HCT116 (cell line): Measurements from ENCODE around the gene GRIN2A. TPM values are rescaled to one million over a fixed set of nuclear protein-coding genes. Genes with fewer than 3 reads are reported as not detected.

Experiments used
- ATAC-seq: fragments of 200-7000 bp; cut with Tn5 transposase; 2 replicates; pipeline ENCODE4 v1.9.1; 2020; ENCODE audit warnings: mild to moderate bottlenecking, moderate library complexity
- BruUV-seq: library from RNA; stranded (reverse); fragments of 400-500 nt; replicated peaks from 2 replicates; lab custom pipeline; 2021; lab: Mats Ljungman, UMichigan
- CTCF ChIA-PET: fragments of 300-600 bp; sonication (Branson Sonifier 250); formaldehyde crosslinking; loops from one replicate; lab custom pipeline; 2021; ENCODE audit warnings: antibody characterized with exemption; lab: Charles Lee
- POLR2A ChIA-PET: fragments of 300-600, 350-600 bp; sonication (Branson Sonifier 250); formaldehyde crosslinking; loops from one replicate; lab custom pipeline; 2021; ENCODE audit warnings: antibody characterized with exemption; lab: Charles Lee
- RAD21 ChIA-PET, 2 experiments: fragments of 300-600 bp; sonication (Branson Sonifier 250); formaldehyde crosslinking; loops; one replicate each; lab custom pipeline; 2023; ENCODE audit warnings: low total read pairs in 2 of 2; ENCODE audit not compliant: uncharacterized antibody in 2 of 2, unreplicated experiment in 2 of 2, low non-redundant PET in 1 of 2; lab: Charles Lee
- DNase-seq: peaks from one replicate; pipeline ENCODE4 v3.0.0-alpha.2; 2010; ENCODE audit warnings: low read depth, low spot score
- H2AFZ ChIP-seq: fragments of 200-600 bp; shearing (Covaris generic), sonication (generic); 2 replicates; pipeline ENCODE4 v1.6.1; 2017; ENCODE audit warnings: low read depth, mixed run types, mixed read lengths, antibody characterized with exemption, low read length; ENCODE audit not compliant: poor library complexity, severe bottlenecking
- H3K27ac ChIP-seq: 2 replicates; pipeline ENCODE4 v1.5.1; 2012; ENCODE audit warnings: low read depth, low read length
- H3K27me3 ChIP-seq: fragments of 200-600 bp; sonication (generic); 2 replicates; pipeline ENCODE4 v1.6.1; 2016; ENCODE audit warnings: mixed run types, low read length, mixed read lengths; ENCODE audit not compliant: insufficient read depth
- H3K36me3 ChIP-seq, 2 experiments: fragments of 200-500 bp in 1 of 2; fragments of 200-600 bp in 1 of 2; sonication (Bioruptor generic) in 1 of 2; sonication (generic) in 1 of 2; 2 replicates each; pipeline versions ENCODE4 v1.5.1 to v1.6.1; 2014 to 2016; ENCODE audit warnings: low read length in 2 of 2, inconsistent platforms in 1 of 2, mixed read lengths in 1 of 2, mixed run types in 1 of 2; ENCODE audit not compliant: insufficient read depth in 2 of 2, control insufficient read depth in 1 of 2
- H3K4me1 ChIP-seq, 2 experiments: fragments of 200-600 bp in 1 of 2; sonication (generic) in 1 of 2; 2 replicates each; pipeline versions ENCODE4 v1.5.1 to v1.6.1; 2012 to 2017; ENCODE audit warnings: low read length in 2 of 2, inconsistent platforms in 1 of 2, mild to moderate bottlenecking in 1 of 2, mixed read lengths in 1 of 2, mixed run types in 1 of 2, moderate library complexity in 1 of 2; ENCODE audit not compliant: insufficient read depth in 2 of 2, control insufficient read depth in 1 of 2
- H3K4me2 ChIP-seq: fragments of 200-600 bp; sonication (generic); 2 replicates; pipeline ENCODE4 v1.6.1; 2017; ENCODE audit warnings: mixed run types, low read length, mixed read lengths
- H3K4me3 ChIP-seq, 2 experiments: fragments of 200-600 bp in 1 of 2; sonication (generic) in 1 of 2; replicated peaks in 1 of 2; 2 replicates each; pipeline ENCODE4 v1.5.1; 2011 to 2016; ENCODE audit warnings: low read length in 2 of 2, control low read depth in 1 of 2, low read depth in 1 of 2, mild to moderate bottlenecking in 1 of 2, mixed read lengths in 1 of 2, mixed run types in 1 of 2
- H3K79me2 ChIP-seq: fragments of 200-600 bp; sonication (generic); 2 replicates; pipeline ENCODE4 v1.6.1; 2017; ENCODE audit warnings: mild to moderate bottlenecking, mixed run types, low read length, moderate library complexity, mixed read lengths; ENCODE audit not compliant: insufficient read depth
- H3K9ac ChIP-seq: fragments of 200-600 bp; sonication (generic); 2 replicates; pipeline ENCODE4 v1.6.1; 2016; ENCODE audit warnings: low read length, mixed read lengths
- H3K9me2 ChIP-seq: fragments of 200-600 bp; sonication (generic), shearing (Covaris generic); 2 replicates; pipeline ENCODE4 v1.6.1; 2017; ENCODE audit warnings: mixed run types, mild to moderate bottlenecking, moderate library complexity; ENCODE audit not compliant: insufficient read depth
- H3K9me3 ChIP-seq, 2 experiments: fragments of 200-500 bp in 1 of 2; fragments of 200-600 bp in 1 of 2; sonication (Bioruptor generic) in 1 of 2; sonication (generic) in 1 of 2; 2 replicates each; pipeline ENCODE4 v1.6.1; 2014 to 2017; ENCODE audit warnings: low read length in 2 of 2, mixed read lengths in 2 of 2, inconsistent platforms in 1 of 2, low read depth in 1 of 2, mild to moderate bottlenecking in 1 of 2, mixed run types in 1 of 2, moderate library complexity in 1 of 2; ENCODE audit not compliant: control insufficient read depth in 1 of 2, insufficient read depth in 1 of 2
- H4K20me1 ChIP-seq: fragments of 200-600 bp; sonication (generic), shearing (Covaris generic); 2 replicates; pipeline ENCODE4 v1.6.1; 2017; ENCODE audit warnings: mixed run types, mild to moderate bottlenecking, moderate library complexity; ENCODE audit not compliant: insufficient read depth
- CBX3 ChIP-seq: IDR thresholded peaks from 2 replicates; pipeline ENCODE4 v1.6.1; 2012; ENCODE audit warnings: low read depth
- ELF1 ChIP-seq: IDR thresholded peaks from 2 replicates; pipeline ENCODE4 v1.6.1; 2012; ENCODE audit warnings: low read depth, borderline replicate concordance
- EZH2 ChIP-seq: fragments of 200-600 bp; sonication (generic); IDR thresholded peaks from 2 replicates; pipeline ENCODE4 v1.6.1; 2017; ENCODE audit warnings: antibody characterized with exemption, mixed run types
- EZH2phosphoT487 ChIP-seq: fragments of 200-600 bp; IDR thresholded peaks from 2 replicates; pipeline ENCODE4 v1.6.1; 2018; ENCODE audit warnings: antibody characterized with exemption, borderline replicate concordance
- FOSL1 ChIP-seq: IDR thresholded peaks from 2 replicates; pipeline ENCODE4 v1.6.1; 2012; ENCODE audit warnings: low read depth
- JUND ChIP-seq: IDR thresholded peaks from 2 replicates; pipeline ENCODE4 v1.6.1; 2012
- POLR2AphosphoS5 ChIP-seq: IDR thresholded peaks from 2 replicates; pipeline ENCODE4 v1.6.1; 2011; ENCODE audit warnings: mild to moderate bottlenecking, low read depth, low read length, moderate library complexity
- SRF ChIP-seq: IDR thresholded peaks from 2 replicates; pipeline ENCODE4 v1.6.1; 2012; ENCODE audit warnings: low read depth
- intact Hi-C: fragments of 100-400 bp; cut with micrococcal nuclease; formaldehyde crosslinking; loops from 2 replicates; pipeline ENCODE4 v1.10.0; 2022
- total RNA-seq: library from RNA; stranded (reverse); gene quantifications from one replicate; pipeline ENCODE4 v1.2.1, GENCODE V29; 2021; ENCODE audit not compliant: unreplicated experiment
- TF ChIP-seq, protein P1 (sequence below), 3 experiments: fragments of 200-600 bp in 1 of 3; sonication (generic) in 1 of 3; IDR thresholded peaks in 2 of 3; conservative IDR thresholded peaks in 1 of 3; 2 replicates each; pipeline ENCODE4 v1.5.1; 2012 to 2017; ENCODE audit warnings: low read depth in 2 of 3, low read length in 2 of 3, antibody characterized with exemption in 1 of 3, borderline replicate concordance in 1 of 3, control low read depth in 1 of 3, mild to moderate bottlenecking in 1 of 3, mixed read lengths in 1 of 3, mixed run types in 1 of 3, moderate library complexity in 1 of 3; ENCODE audit not compliant: insufficient read depth in 1 of 3

The GRIN2A gene
- total RNA-seq, 1 experiment from 2014 or later: 0.02 TPM

- TF ChIP-seq, protein P1, sequence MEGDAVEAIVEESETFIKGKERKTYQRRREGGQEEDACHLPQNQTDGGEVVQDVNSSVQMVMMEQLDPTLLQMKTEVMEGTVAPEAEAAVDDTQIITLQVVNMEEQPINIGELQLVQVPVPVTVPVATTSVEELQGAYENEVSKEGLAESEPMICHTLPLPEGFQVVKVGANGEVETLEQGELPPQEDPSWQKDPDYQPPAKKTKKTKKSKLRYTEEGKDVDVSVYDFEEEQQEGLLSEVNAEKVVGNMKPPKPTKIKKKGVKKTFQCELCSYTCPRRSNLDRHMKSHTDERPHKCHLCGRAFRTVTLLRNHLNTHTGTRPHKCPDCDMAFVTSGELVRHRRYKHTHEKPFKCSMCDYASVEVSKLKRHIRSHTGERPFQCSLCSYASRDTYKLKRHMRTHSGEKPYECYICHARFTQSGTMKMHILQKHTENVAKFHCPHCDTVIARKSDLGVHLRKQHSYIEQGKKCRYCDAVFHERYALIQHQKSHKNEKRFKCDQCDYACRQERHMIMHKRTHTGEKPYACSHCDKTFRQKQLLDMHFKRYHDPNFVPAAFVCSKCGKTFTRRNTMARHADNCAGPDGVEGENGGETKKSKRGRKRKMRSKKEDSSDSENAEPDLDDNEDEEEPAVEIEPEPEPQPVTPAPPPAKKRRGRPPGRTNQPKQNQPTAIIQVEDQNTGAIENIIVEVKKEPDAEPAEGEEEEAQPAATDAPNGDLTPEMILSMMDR (IDR thresholded peaks at IDR 0.05 in 2 of 3, conservative IDR thresholded peaks at IDR 0.05 in 1 of 3; ENCODE audit: borderline replicate concordance in 1 of 3, insufficient read depth in 1 of 3, low read depth in 2 of 3, low read length in 2 of 3): no peak
- TF ChIP-seq SRF (no peak), JUND (no peak), CBX3 (no peak)
- TF ChIP-seq, all 23 proteins: peak for 0
Measured at GRCh38 chr16:9826656-9827055, 355.6 kb downstream of the GRIN2A start (continued).

GRCh38 chr16:9824200-9825068, 357.8 kb downstream of the GRIN2A start:
- H3K27me3 ChIP-seq: peaks cover 38% of the 10 kb centered on the region
- no peaks in the 10 kb centered on the region for H3K9me3 ChIP-seq
- no peak overlapping the region for H3K4me3 ChIP-seq
- ChIA-PET POLR2A (no interaction called here), RAD21 (no interaction called here), CTCF (no interaction called here)
- H3K9ac ChIP-seq: no peak overlapping the region
- H3K9me2 ChIP-seq: no peaks in the 10 kb centered on the region
- no peak for TF ChIP-seq FOSL1
- TF ChIP-seq ELF1: no peak
- TF ChIP-seq POLR2AphosphoS5: no peak
- no peak for TF ChIP-seq JUND
- no peak for TF ChIP-seq EZH2phosphoT487
- no peak for TF ChIP-seq EZH2
- no peak for ATAC-seq
- no peaks in the 10 kb centered on the region for H3K4me1 ChIP-seq
- no peak overlapping the region for H3K27ac ChIP-seq
- no peak for DNase-seq
- H3K36me3 ChIP-seq: no peaks in the 10 kb centered on the region
- H3K79me2 ChIP-seq: no peaks in the 10 kb centered on the region
- H4K20me1 ChIP-seq: no peaks in the 10 kb centered on the region
- no peak overlapping the region for H2AFZ ChIP-seq
- H3K4me2 ChIP-seq: no peak overlapping the region
- no TSS peak for BruUV-seq
- intact Hi-C loops: no loop called here
